MM.1S (cell line): ENCODE results near the gene GFOD1.

Source experiments
- DNase-seq: peaks from one replicate; pipeline ENCODE4 v3.0.0-alpha.2; 2015
- H2AFZ ChIP-seq: fragments of 300-600 bp; sonication (generic); 2 replicates; pipeline ENCODE4 v1.6.0; 2016; ENCODE audit warnings: antibody characterized with exemption, low read length
- H3F3A ChIP-seq: fragments of 300-600 bp; sonication (generic); 2 replicates; pipeline ENCODE4 v1.6.1; 2016; ENCODE audit warnings: mild to moderate bottlenecking, antibody characterized with exemption, low read length, moderate library complexity, mixed read lengths; ENCODE audit not compliant: insufficient read depth
- H3K27ac ChIP-seq: fragments of 300-600 bp; sonication (generic); 2 replicates; pipeline ENCODE4 v1.5.1; 2016; ENCODE audit warnings: mild to moderate bottlenecking, low read length
- H3K27me3 ChIP-seq: fragments of 300-600 bp; sonication (generic); replicated peaks from 2 replicates; pipeline ENCODE4 v1.6.0; 2016; ENCODE audit warnings: low read length; ENCODE audit not compliant: insufficient read depth
- H3K36me3 ChIP-seq: fragments of 300-600 bp; sonication (generic); replicated peaks from 2 replicates; pipeline ENCODE4 v1.6.1; 2016; ENCODE audit warnings: mild to moderate bottlenecking, low read length, mixed read lengths; ENCODE audit not compliant: insufficient read depth
- H3K4me1 ChIP-seq: fragments of 300-600 bp; sonication (generic); 2 replicates; pipeline ENCODE4 v1.6.1; 2016; ENCODE audit warnings: low read length, mixed read lengths
- H3K4me2 ChIP-seq: fragments of 300-600 bp; sonication (generic); 2 replicates; pipeline ENCODE4 v1.6.0; 2016; ENCODE audit warnings: low read depth, low read length
- H3K4me3 ChIP-seq: fragments of 300-600 bp; sonication (generic); 2 replicates; pipeline ENCODE4 v1.5.1; 2016; ENCODE audit warnings: low read length, mixed read lengths
- H3K79me2 ChIP-seq: fragments of 300-600 bp; sonication (generic); 2 replicates; pipeline ENCODE4 v1.6.1; 2016; ENCODE audit warnings: mixed run types, low read length, mixed read lengths
- H3K9ac ChIP-seq: fragments of 300-600 bp; sonication (generic); 2 replicates; pipeline ENCODE4 v1.6.1; 2016; ENCODE audit warnings: low read length, mixed read lengths
- H3K9me2 ChIP-seq: fragments of 300-600 bp; sonication (generic); replicated peaks from 2 replicates; pipeline ENCODE4 v1.6.1; 2016; ENCODE audit warnings: mild to moderate bottlenecking, low read length, mixed read lengths; ENCODE audit not compliant: insufficient read depth
- H3K9me3 ChIP-seq: fragments of 300-600 bp; sonication (generic); replicated peaks from 2 replicates; pipeline ENCODE4 v1.6.1; 2016; ENCODE audit warnings: mild to moderate bottlenecking, low read length, mixed read lengths; ENCODE audit not compliant: insufficient read depth
- H4K20me1 ChIP-seq: fragments of 300-600 bp; sonication (generic); 2 replicates; pipeline ENCODE4 v1.6.1; 2016; ENCODE audit warnings: mild to moderate bottlenecking, low read length, moderate library complexity, mixed read lengths; ENCODE audit not compliant: insufficient read depth
- CTCF ChIP-seq: fragments of 300-600 bp; sonication (generic); IDR thresholded peaks from 2 replicates; pipeline ENCODE4 v1.5.1; 2016; ENCODE audit warnings: antibody characterized with exemption, low read length, mixed read lengths
- EZH2 ChIP-seq: fragments of 300-600 bp; sonication (generic); optimal IDR thresholded peaks from 2 replicates; pipeline ENCODE3; 2017; ENCODE audit warnings: low read depth, mild to moderate bottlenecking, antibody characterized with exemption, low read length, mixed read lengths
- EZH2phosphoT487 ChIP-seq: fragments of 300-600 bp; sonication (generic); IDR thresholded peaks from 2 replicates; pipeline ENCODE4 v1.6.1; 2018; ENCODE audit warnings: antibody characterized with exemption, low read length

Gene GFOD1

DNA sequence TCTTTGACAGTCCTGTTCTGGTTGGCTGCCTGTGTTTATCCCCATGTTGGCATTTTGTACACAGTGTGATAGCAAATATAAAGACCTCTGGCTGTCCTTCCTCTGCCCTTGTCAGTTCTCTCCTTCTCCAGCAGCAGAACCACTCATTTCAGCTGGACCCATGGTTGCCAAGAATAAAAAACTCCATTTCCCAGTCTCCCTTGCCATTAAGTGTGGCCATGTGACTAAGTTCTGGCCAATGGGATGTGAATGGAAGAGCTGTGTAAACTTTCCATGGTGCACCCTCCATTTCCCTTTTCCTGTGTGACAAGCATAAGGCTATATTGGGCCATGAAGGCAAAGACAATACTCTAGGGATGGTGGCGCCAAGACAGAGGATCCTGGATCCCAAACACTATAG, 80.6 kb downstream of the GFOD1 start:
- no peak for DNase-seq

DNA sequence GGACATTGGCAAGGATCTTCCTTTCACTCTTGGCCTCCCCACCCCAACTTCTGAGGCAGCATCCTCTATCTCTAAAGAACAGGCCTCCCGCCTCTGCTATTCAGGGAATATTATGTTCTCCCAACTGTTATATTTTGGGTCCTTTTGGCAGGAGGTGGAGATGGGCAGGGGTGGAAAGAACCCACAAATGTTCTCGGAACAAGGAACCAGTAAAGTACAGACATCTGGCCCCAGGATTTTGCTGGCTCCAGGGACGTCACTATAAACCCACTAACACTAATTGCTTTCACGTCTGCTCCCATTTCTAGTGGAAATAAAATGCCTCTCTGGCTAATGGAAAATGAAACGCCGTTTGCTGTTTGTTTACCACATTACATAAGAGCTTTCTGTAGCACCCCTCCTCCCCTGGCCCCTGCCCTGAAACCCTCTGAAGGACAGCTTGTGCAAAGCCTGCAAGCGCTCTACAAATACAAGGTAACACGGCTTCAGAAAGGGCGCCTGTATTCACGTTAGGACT, 81.4 kb downstream of the GFOD1 start:
- no peak overlapping the region for H3K4me3 ChIP-seq
- H3K4me1 ChIP-seq = no peaks in the 10 kb centered on the region
- no peaks in the 10 kb centered on the region for H3F3A ChIP-seq
- H3K79me2 ChIP-seq = no peaks in the 10 kb centered on the region
- no peak overlapping the region for H2AFZ ChIP-seq
- no peak overlapping the region for H3K4me2 ChIP-seq
- TF ChIP-seq EZH2phosphoT487 (no peak), EZH2 (no peak), CTCF (no peak)
- H4K20me1 ChIP-seq = no peaks in the 10 kb centered on the region
- no peaks in the 10 kb centered on the region for H3K27me3 ChIP-seq
- H3K9me2 ChIP-seq = no peaks in the 10 kb centered on the region
- H3K9me3 ChIP-seq = no peaks in the 10 kb centered on the region
- H3K9ac ChIP-seq = no peak overlapping the region
- no peaks in the 10 kb centered on the region for H3K36me3 ChIP-seq
- no peak for DNase-seq
- H3K27ac ChIP-seq = no peak overlapping the region

More for the DNA sequence above, 80.6 kb downstream of the GFOD1 start:
- no peaks in the 10 kb centered on the region for H4K20me1 ChIP-seq
- no peak overlapping the region for H3K9ac ChIP-seq
- H3K4me1 ChIP-seq = no peaks in the 10 kb centered on the region
- H3K4me2 ChIP-seq = no peak overlapping the region
- H3K4me3 ChIP-seq = no peak overlapping the region
- no peak overlapping the region for H2AFZ ChIP-seq
- no peaks in the 10 kb centered on the region for H3K9me3 ChIP-seq
- TF ChIP-seq EZH2phosphoT487 (no peak), EZH2 (no peak), CTCF (no peak)
- no peaks in the 10 kb centered on the region for H3K36me3 ChIP-seq
- H3K27ac ChIP-seq = no peak overlapping the region
- no peaks in the 10 kb centered on the region for H3F3A ChIP-seq
- H3K79me2 ChIP-seq = no peaks in the 10 kb centered on the region
- H3K27me3 ChIP-seq = no peaks in the 10 kb centered on the region
- no peaks in the 10 kb centered on the region for H3K9me2 ChIP-seq

GRCh38 chr6:13404892-13405254, 82.5 kb downstream of the GFOD1 start:
- TF ChIP-seq CTCF (no peak), EZH2phosphoT487 (no peak), EZH2 (no peak)
- no peaks in the 10 kb centered on the region for H4K20me1 ChIP-seq
- no peak overlapping the region for H3K4me2 ChIP-seq
- no peaks in the 10 kb centered on the region for H3K4me1 ChIP-seq
- H3K9me3 ChIP-seq = no peaks in the 10 kb centered on the region
- no peaks in the 10 kb centered on the region for H3K79me2 ChIP-seq
- no peak overlapping the region for H3K4me3 ChIP-seq
- no peak for DNase-seq
- H3K27ac ChIP-seq = no peak overlapping the region
- no peaks in the 10 kb centered on the region for H3K36me3 ChIP-seq
- no peak overlapping the region for H3K9ac ChIP-seq
- no peaks in the 10 kb centered on the region for H3K27me3 ChIP-seq
- H3F3A ChIP-seq = no peaks in the 10 kb centered on the region
- no peaks in the 10 kb centered on the region for H3K9me2 ChIP-seq
- no peak overlapping the region for H2AFZ ChIP-seq
